GM12873 (cell line): ENCODE data around the gene RNF144B.

ENCODE experiments used
- CTCF ChIP-seq: IDR thresholded peaks from 2 replicates; pipeline ENCODE4 v1.5.1; 2012; ENCODE audit warnings: low read depth, mild to moderate bottlenecking, moderate library complexity, low read length, control low read depth; ENCODE audit not compliant: insufficient read depth; ENCODE audit errors: missing control alignments

RNF144B gene

GRCh38 chr6:18387061-18387721 lies at the start of gene RNF144B:
RNF144B (plus strand) TSS chr6:18387350; CDS start chr6:18399535, 12,185 bp downstream.
- TF ChIP-seq CTCF, result no peak

- no peak for TF ChIP-seq CTCF
Observed at GRCh38 chr6:18339599-18339998, 47.6 kb upstream of the RNF144B start.

- no peak for TF ChIP-seq CTCF
Observed at GRCh38 chr6:18340781-18341551, 46.2 kb upstream of the RNF144B start.

GRCh38 chr6:18342223-18342622 lies 44.9 kb upstream of the RNF144B start:
- TF ChIP-seq CTCF, result no peak

GRCh38 chr6:18343741-18344140 lies 43.4 kb upstream of the RNF144B start:
- TF ChIP-seq CTCF, result no peak

- no peak for TF ChIP-seq CTCF
Observed at GRCh38 chr6:18347021-18347577, 40.1 kb upstream of the RNF144B start.

GRCh38 chr6:18347866-18348265 lies 39.3 kb upstream of the RNF144B start:
- no peak for TF ChIP-seq CTCF
